ENCODE data around the gene LRMDA. TPM values are rescaled to one million over a fixed set of nuclear protein-coding genes. Genes with fewer than 3 reads are reported as not detected.

LRMDA gene
- total and polyA plus RNA-seq, 2 of the 8 experiments (the other 6 are each of a cell fraction or from before 2014, with no cell fraction given): 0.86 to 2.8 TPM

- H4K20me1 ChIP-seq (replicated peaks in 1 of 2; ENCODE audit: control insufficient read depth in 1 of 2, insufficient read depth in 2 of 2, low read length in 2 of 2): no peaks in the 10 kb centered on the region
- no peak overlapping the region for H3K4me2 ChIP-seq (ENCODE audit: insufficient read depth in 1 of 2, low read depth in 2 of 2, low read length in 2 of 2)
- ChIA-PET CTCF (ENCODE audit: partially characterized antibody) (no interaction called here), POLR2A (ENCODE audit: partially characterized antibody) (no interaction called here)
- H3K79me1 ChIP-seq (ENCODE audit: low read depth, low read length): no peaks in the 10 kb centered on the region
- no peak overlapping the region for H2AFZ ChIP-seq (ENCODE audit: low read length)
- peak; percentile 24 for FAIRE-seq
- H4K91ac ChIP-seq (replicated peaks; ENCODE audit: insufficient read length, low read length): no peak overlapping the region
- no peaks in the 10 kb centered on the region for H3K36me3 ChIP-seq (ENCODE audit: control insufficient read depth in 2 of 4, insufficient read depth in 4 of 4, low read length in 3 of 4)
- no peak overlapping the region for H3K9ac ChIP-seq (replicated peaks in 1 of 4; ENCODE audit: extremely low read depth in 1 of 4, low read depth in 3 of 4, low read length in 3 of 4)
- H3K79me2 ChIP-seq (ENCODE audit: control insufficient read depth in 1 of 2, insufficient read depth in 2 of 2, low read length in 2 of 2): no peaks in the 10 kb centered on the region
- no peaks in the 10 kb centered on the region for H3K4me1 ChIP-seq (replicated peaks in 1 of 4; ENCODE audit: control insufficient read depth in 3 of 4, insufficient read depth in 4 of 4, low read length in 3 of 4)
- no peak overlapping the region for H2BK15ac ChIP-seq (ENCODE audit: low read length)
- no peak for DNase-seq (ENCODE audit: low read depth in 1 of 2, low spot score in 2 of 2)
- no peak overlapping the region for H3K18ac ChIP-seq (ENCODE audit: extremely low read depth, low read length)
- H2AK5ac ChIP-seq (ENCODE audit: low read depth, low read length): no peak overlapping the region
- no peaks in the 10 kb centered on the region for H3K9me3 ChIP-seq (ENCODE audit: insufficient read depth in 2 of 2, low read depth in 1 of 2, low read length in 1 of 2)
- no peak overlapping the region for H2BK120ac ChIP-seq (replicated peaks; ENCODE audit: low read depth, low read length)
- H3K27me3 ChIP-seq (replicated peaks in 1 of 4; ENCODE audit: control insufficient read depth in 3 of 4, extremely low read depth in 1 of 4, insufficient read depth in 3 of 4, low read length in 3 of 4): no peaks in the 10 kb centered on the region; a peak in 1 of 7 replicates
- H3K27ac ChIP-seq (ENCODE audit: low read depth, low read length): no peak overlapping the region
- no peak overlapping the region for H3K23ac ChIP-seq (ENCODE audit: insufficient read length)
- H2BK5ac ChIP-seq (ENCODE audit: low read depth, low read length): no peak overlapping the region
- H3K4me3 ChIP-seq (ENCODE audit: extremely low read depth in 1 of 4, insufficient read depth in 2 of 4, low read depth in 3 of 4, low read length in 4 of 4): no peak overlapping the region
- H3K4ac ChIP-seq (replicated peaks; ENCODE audit: insufficient read length, low read depth, low read length): no peak overlapping the region
- no peaks in the 10 kb centered on the region for H3K23me2 ChIP-seq (ENCODE audit: low read depth, low read length)
- H2BK20ac ChIP-seq (ENCODE audit: low read length): no peak overlapping the region
- H2BK12ac ChIP-seq (ENCODE audit: low read depth, low read length): no peak overlapping the region
- H3K14ac ChIP-seq (ENCODE audit: insufficient read length): no peak overlapping the region
- WGBS, 2 experiments (ENCODE audit: extremely low coverage in 1 of 2, insufficient coverage in 1 of 2, insufficient read length in 1 of 2, insufficient replicate concordance in 2 of 2, low coverage in 1 of 2, low lambda C conversion rate in 2 of 2, missing lambda C conversion rate in 1 of 2): 92% methylated on average over 2 of the region's 2 CpGs; no CpG with 5 or more reads in 1 of the 2 experiments
- no peak overlapping the region for H4K5ac ChIP-seq (ENCODE audit: insufficient read length, low read depth, low read length)
- H3K56ac ChIP-seq (replicated peaks; ENCODE audit: insufficient read length, low read depth, low read length): no peak overlapping the region
- no peak overlapping the region for H4K8ac ChIP-seq (ENCODE audit: extremely low read depth, insufficient read depth, low read length)
- TF ChIP-seq MAFK (IDR thresholded peaks at IDR 0.05; ENCODE audit: low read depth, low read length) (no peak), EZH2 (IDR thresholded peaks at IDR 0.05; ENCODE audit: low read depth, low read length, severe bottlenecking) (no peak), SIRT6 (IDR thresholded peaks at IDR 0.05; ENCODE audit: low read length) (no peak), ATF3 (IDR thresholded peaks at IDR 0.05; ENCODE audit: insufficient read depth, low read depth, low read length) (no peak), ATF2 (IDR thresholded peaks at IDR 0.05; ENCODE audit: low read length) (no peak), PHF8 (conservative IDR thresholded peaks at IDR 0.05; ENCODE audit: low read depth, low read length) (no peak), CBX5 (IDR thresholded peaks at IDR 0.05; ENCODE audit: low read depth, low read length) (no peak), SUZ12 (IDR thresholded peaks at IDR 0.05; ENCODE audit: low read length) (no peak), GTF2F1 (IDR thresholded peaks at IDR 0.05; ENCODE audit: borderline replicate concordance, low read depth, low read length) (no peak), MAX (IDR thresholded peaks at IDR 0.05) (no peak), JUN (IDR thresholded peaks at IDR 0.05; ENCODE audit: low read depth, low read length) (no peak), CBX8 (IDR thresholded peaks at IDR 0.05; ENCODE audit: borderline replicate concordance, low read depth, low read length) (no peak)
Observed at GRCh38 chr10:76119036-76119435, 687.6 kb downstream of the LRMDA start.
